SU-DHL-6 (cell line): ENCODE measurements around the gene FAM83D.

Experiments used
- EZH2phosphoT487 ChIP-seq: fragments of 200-600 bp; sonication (generic), shearing (Covaris generic); conservative IDR thresholded peaks from 2 replicates; pipeline ENCODE4 v1.6.1; 2018; ENCODE audit warnings: mild to moderate bottlenecking, antibody characterized with exemption, low read length, moderate library complexity, mixed read lengths
- TF ChIP-seq, protein P1 (sequence below): fragments of 200-600 bp; sonication (generic); IDR thresholded peaks from one replicate; pipeline ENCODE4 v1.5.1; 2017; ENCODE audit warnings: antibody characterized with exemption, mild to moderate bottlenecking, low read length, moderate library complexity; ENCODE audit not compliant: insufficient read depth, poor library complexity, severe bottlenecking

DNA sequence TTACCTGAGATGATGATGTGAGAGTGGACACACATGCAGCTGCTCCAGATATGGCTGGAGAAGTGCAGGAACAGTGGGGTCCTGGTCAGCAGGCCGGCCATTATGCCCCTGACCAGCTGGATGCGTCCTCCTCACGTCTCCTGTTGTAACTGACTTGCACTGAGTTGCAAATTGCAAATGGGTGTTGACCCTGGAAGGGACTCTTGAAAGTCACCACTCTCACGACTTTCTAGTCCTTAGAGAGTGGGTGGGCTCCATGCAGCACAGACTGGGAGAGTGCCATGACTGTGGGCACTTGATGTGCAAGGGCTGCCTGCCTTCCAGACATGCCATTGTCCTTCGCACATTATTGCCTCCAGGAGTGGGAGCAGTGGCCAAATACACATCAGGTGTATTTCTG is 10.8 kb downstream of the FAM83D start:
- TF ChIP-seq EZH2phosphoT487, result no peak
- TF ChIP-seq, protein P1, sequence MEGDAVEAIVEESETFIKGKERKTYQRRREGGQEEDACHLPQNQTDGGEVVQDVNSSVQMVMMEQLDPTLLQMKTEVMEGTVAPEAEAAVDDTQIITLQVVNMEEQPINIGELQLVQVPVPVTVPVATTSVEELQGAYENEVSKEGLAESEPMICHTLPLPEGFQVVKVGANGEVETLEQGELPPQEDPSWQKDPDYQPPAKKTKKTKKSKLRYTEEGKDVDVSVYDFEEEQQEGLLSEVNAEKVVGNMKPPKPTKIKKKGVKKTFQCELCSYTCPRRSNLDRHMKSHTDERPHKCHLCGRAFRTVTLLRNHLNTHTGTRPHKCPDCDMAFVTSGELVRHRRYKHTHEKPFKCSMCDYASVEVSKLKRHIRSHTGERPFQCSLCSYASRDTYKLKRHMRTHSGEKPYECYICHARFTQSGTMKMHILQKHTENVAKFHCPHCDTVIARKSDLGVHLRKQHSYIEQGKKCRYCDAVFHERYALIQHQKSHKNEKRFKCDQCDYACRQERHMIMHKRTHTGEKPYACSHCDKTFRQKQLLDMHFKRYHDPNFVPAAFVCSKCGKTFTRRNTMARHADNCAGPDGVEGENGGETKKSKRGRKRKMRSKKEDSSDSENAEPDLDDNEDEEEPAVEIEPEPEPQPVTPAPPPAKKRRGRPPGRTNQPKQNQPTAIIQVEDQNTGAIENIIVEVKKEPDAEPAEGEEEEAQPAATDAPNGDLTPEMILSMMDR, result no peak
